Endodermal cell (in vitro differentiated cells): ENCODE measurements around the gene CMYA5. TPM values are rescaled to one million over a fixed set of nuclear protein-coding genes. Genes with fewer than 3 reads are reported as not detected.

Experiments used
- DNase-seq: peaks from one replicate; pipeline ENCODE4 v3.0.0-alpha.2; 2017
- H3K27ac ChIP-seq: 2 replicates; pipeline ENCODE4 v1.5.1; 2013; ENCODE audit warnings: mild to moderate bottlenecking, low read depth, low read length, moderate library complexity
- H3K27me3 ChIP-seq: 2 replicates; pipeline ENCODE4 v1.6.1; 2013; ENCODE audit warnings: mild to moderate bottlenecking, low read length, moderate library complexity; ENCODE audit not compliant: insufficient read depth, control insufficient read depth, poor library complexity, severe bottlenecking
- H3K36me3 ChIP-seq: 2 replicates; pipeline ENCODE4 v1.7.0; 2013; ENCODE audit warnings: mild to moderate bottlenecking, low read length, moderate library complexity; ENCODE audit not compliant: control insufficient read depth, insufficient read depth
- H3K4me1 ChIP-seq: one replicate; pipeline ENCODE4 v1.7.0; 2013; ENCODE audit warnings: low read length; ENCODE audit not compliant: control insufficient read depth, insufficient read depth
- H3K4me3 ChIP-seq: 2 replicates; pipeline ENCODE4 v1.5.1; 2013; ENCODE audit warnings: mild to moderate bottlenecking, low read length, moderate library complexity
- H3K9ac ChIP-seq: 2 replicates; pipeline ENCODE4 v1.6.1; 2013; ENCODE audit warnings: mild to moderate bottlenecking, low read length, moderate library complexity; ENCODE audit not compliant: poor library complexity, severe bottlenecking; ENCODE audit errors: extremely low read depth
- H3K9me3 ChIP-seq: 2 replicates; pipeline ENCODE4 v1.6.1; 2013; ENCODE audit warnings: mild to moderate bottlenecking, low read length, moderate library complexity; ENCODE audit not compliant: control insufficient read depth
- H3K27ac Mint-ChIP-seq: 2 replicates; pipeline ENCODE4 v1.8.0; 2020; ENCODE audit warnings: mixed read lengths
- H3K27me3 Mint-ChIP-seq: 2 replicates; pipeline ENCODE4 v1.8.0; 2021; ENCODE audit warnings: mild to moderate bottlenecking, mixed read lengths; ENCODE audit not compliant: insufficient read depth
- H3K36me3 Mint-ChIP-seq: 2 replicates; pipeline ENCODE4 v1.8.0; 2020; ENCODE audit warnings: low read depth, mixed read lengths
- H3K4me1 Mint-ChIP-seq: 2 replicates; pipeline ENCODE4 v1.8.0; 2020; ENCODE audit warnings: mixed read lengths
- H3K4me3 Mint-ChIP-seq: 2 replicates; pipeline ENCODE4 v1.8.0; 2020; ENCODE audit warnings: mild to moderate bottlenecking, moderate library complexity, mixed read lengths
- H3K9me3 Mint-ChIP-seq: 2 replicates; pipeline ENCODE4 v1.8.0; 2020; ENCODE audit warnings: mild to moderate bottlenecking, mixed read lengths
- CTCF ChIP-seq: fragments of 200-600 bp; sonication (generic); conservative IDR thresholded peaks from 2 replicates; pipeline ENCODE4 v1.5.0; 2021; ENCODE audit warnings: antibody characterized with exemption, mild to moderate bottlenecking
- WGBS, 2 experiments: methylation state at CpG; one replicate each; pipeline versions ENCODE4 v1.1.5 to v1.1.7; 2013; ENCODE audit warnings: missing lambda C conversion rate in 2 of 2, mixed read lengths in 1 of 2; ENCODE audit not compliant: insufficient coverage in 1 of 2, insufficient read length in 1 of 2; 5-methylcytosine and 5-hydroxymethylcytosine counted together
- total RNA-seq, 2 donors: library from RNA; stranded (reverse); fragmentation: NEBNext Ultra II Directional in 1 of 2; extraction: Animal tissue kit (Norgen Biotek cat#: 25700) in 1 of 2; gene quantifications; 2 replicates in 1 of 2; 3 replicates in 1 of 2; pipeline ENCODE4 v1.2.1, GENCODE V29; 2021

Gene CMYA5
- total RNA-seq, 2 donors from 2014 or later: 0.69 to 1.6 TPM

- Mint-ChIP-seq H3K27me3 (no peaks in the 10 kb centered on the region), H3K9me3 (no peaks in the 10 kb centered on the region), H3K27ac (no peak overlapping the region), H3K4me3 (no peak overlapping the region), H3K36me3 (no peaks in the 10 kb centered on the region), H3K4me1 (peaks cover 3% of the 10 kb centered on the region)
- 86 to 100% methylated on average over 1 of the region's 1 CpG for WGBS, 2 experiments
- DNase-seq: peak; percentile 19
- Histone ChIP-seq H3K36me3 (no peaks in the 10 kb centered on the region), H3K9ac (no peak overlapping the region), H3K4me3 (no peak overlapping the region), H3K27me3 (no peaks in the 10 kb centered on the region), H3K9me3 (no peaks in the 10 kb centered on the region), H3K4me1 (no peaks in the 10 kb centered on the region), H3K27ac (no peak overlapping the region)
- no peak for TF ChIP-seq CTCF
Observed at GRCh38 chr5:79844571-79844970, 154.9 kb downstream of the CMYA5 start.

- no peak overlapping the region for H3K27ac Mint-ChIP-seq
- H3K4me3 Mint-ChIP-seq: no peak overlapping the region
- no peak overlapping the region for H3K9ac ChIP-seq
- peaks cover 1% of the 10 kb centered on the region for H3K4me1 Mint-ChIP-seq
- H3K27ac ChIP-seq: no peak overlapping the region
- no peak overlapping the region for H3K4me3 ChIP-seq
- H3K9me3 ChIP-seq: no peaks in the 10 kb centered on the region
- TF ChIP-seq CTCF: no peak
- H3K9me3 Mint-ChIP-seq: no peaks in the 10 kb centered on the region
- H3K36me3 Mint-ChIP-seq: no peaks in the 10 kb centered on the region
- peak; percentile 22 for DNase-seq
- H3K27me3 Mint-ChIP-seq: no peaks in the 10 kb centered on the region
- WGBS, 2 experiments: 90 to 94% methylated on average over 2 to 7 of the region's 7 CpGs
- no peaks in the 10 kb centered on the region for H3K4me1 ChIP-seq
- H3K36me3 ChIP-seq: no peaks in the 10 kb centered on the region
- no peaks in the 10 kb centered on the region for H3K27me3 ChIP-seq
Observed at GRCh38 chr5:79845448-79846197, 156.0 kb downstream of the CMYA5 start.

- TF ChIP-seq CTCF: no peak
- Histone ChIP-seq H3K4me1 (no peaks in the 10 kb centered on the region), H3K36me3 (no peaks in the 10 kb centered on the region), H3K4me3 (no peak overlapping the region), H3K9me3 (no peaks in the 10 kb centered on the region), H3K27me3 (no peaks in the 10 kb centered on the region), H3K27ac (no peak overlapping the region), H3K9ac (no peak overlapping the region)
- Mint-ChIP-seq H3K27ac (no peak overlapping the region), H3K4me3 (no peak overlapping the region), H3K9me3 (no peaks in the 10 kb centered on the region), H3K27me3 (no peaks in the 10 kb centered on the region), H3K36me3 (no peaks in the 10 kb centered on the region), H3K4me1 (peaks cover 3% of the 10 kb centered on the region)
- 90 to 94% methylated on average over 2 to 3 of the region's 3 CpGs for whole genome bisulfite sequencing, 2 experiments
- DNase-seq: no peak
Observed at GRCh38 chr5:79846198-79846521, 156.5 kb downstream of the CMYA5 start.
